ENCODE measurements around the gene SYNRG. TPM values are rescaled to one million over a fixed set of nuclear protein-coding genes. Genes with fewer than 3 reads are reported as not detected.

The SYNRG gene
- total and polyA plus RNA-seq, 2 of the 13 experiments (the other 11 are each of a cell fraction or from before 2014, with no cell fraction given) = 7.3 to 8.7 TPM

DNA sequence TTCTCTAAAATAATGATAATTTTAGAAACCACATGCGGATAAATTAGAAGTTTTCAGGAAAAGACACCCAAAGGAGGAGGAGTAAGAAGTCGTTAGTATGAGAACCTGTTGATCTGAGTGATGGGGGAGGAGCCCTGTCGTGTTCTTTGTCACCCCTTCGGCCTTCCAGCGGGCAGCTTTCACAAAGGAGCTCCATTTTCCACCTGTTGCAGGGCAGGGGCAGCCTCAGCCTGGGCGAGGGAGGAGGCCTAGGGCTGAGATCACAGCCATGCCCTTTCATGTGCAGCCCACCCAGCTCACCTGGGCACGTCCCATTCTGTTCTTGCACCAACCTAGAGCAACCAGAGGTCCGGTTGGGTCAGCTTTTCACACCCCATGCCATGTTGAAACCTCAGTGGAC is 114.2 kb downstream of the SYNRG start:
- Histone ChIP-seq H3K27me3 (ENCODE audit: control insufficient read depth in 1 of 2, insufficient read depth in 2 of 2, low read length in 2 of 2) (no peaks in the 10 kb centered on the region; a peak in 1 of 5 replicates), H3K9me3 (ENCODE audit: low read length) (no peaks in the 10 kb centered on the region), H3K4me1 (ENCODE audit: insufficient read depth, low read length) (peaks cover 66% of the 10 kb centered on the region), H3K4me3 (replicated peaks in 1 of 3; ENCODE audit: insufficient read depth in 1 of 3, low read depth in 2 of 3, low read length in 3 of 3) (peak overlapping the region in 1 of 3 experiments; percentile 17; a peak in 1 of 6 replicates), H3K9ac (ENCODE audit: insufficient read depth, low read depth, low read length) (peak overlapping the region; percentile 47; the same call in 1 of the 2 replicates), H3K4me2 (ENCODE audit: low read depth, low read length) (peak overlapping the region; percentile 57), H4K20me1 (ENCODE audit: insufficient read depth, low read length) (peaks cover 22% of the 10 kb centered on the region; the same call in 1 of the 2 replicates), H3K79me2 (ENCODE audit: insufficient read depth, low read length) (peaks cover 91% of the 10 kb centered on the region), H3K27ac (ENCODE audit: extremely low read length, insufficient read depth, low read length) (peak overlapping the region; percentile 67), H2AFZ (ENCODE audit: low read length) (no peak overlapping the region), H3K36me3 (replicated peaks in 1 of 2; ENCODE audit: control insufficient read depth in 1 of 2, insufficient read depth in 2 of 2, low read length in 2 of 2) (peaks cover 0 to 1% of the 10 kb centered on the region in 2 experiments; a peak in 1 of 5 replicates)
- no peak for FAIRE-seq
- no TSS peak for BruUV-seq (replicated peaks)
- intact Hi-C loops (cut with micrococcal nuclease; ENCODE audit: unreplicated experiment) = no loop called here
- CTCF ChIA-PET (ENCODE audit: low intra/inter-chr PET ratio, low total read pairs) = no interaction called here
- ATAC-seq = no peak; the same call in 2 of the 3 replicates
- in situ Hi-C loops (cut with HindIII; ENCODE audit: extremely low pct_ligation_motif_present, low pct_unique_long_range_greater_than_20kb) = no loop called here
- TF ChIP-seq ZNF773 (CRISPR knock-in tag; IDR thresholded peaks at IDR 0.05; ENCODE audit: borderline replicate concordance) = no peak
- TF ChIP-seq PRPF4 (IDR thresholded peaks at IDR 0.05; ENCODE audit: low read depth, low read length, poor library complexity, severe bottlenecking) = no peak
- no peak for TF ChIP-seq SOX6 (IDR thresholded peaks at IDR 0.05)
- 0 out of 2 replicates have a peak, but pooled peaks have one; percentile 1 for TF ChIP-seq SOX6 (CRISPR knock-in tag; IDR thresholded peaks at IDR 0.05)
- TF ChIP-seq ZNF747 (CRISPR knock-in tag; IDR thresholded peaks at IDR 0.05; ENCODE audit: borderline replicate concordance) = 0 out of 2 replicates have a peak, but pooled peaks have one; percentile 41
- TF ChIP-seq NCOR1 (IDR thresholded peaks at IDR 0.05; ENCODE audit: borderline replicate concordance, low read length) = no peak
- 0 out of 2 replicates have a peak, but pooled peaks have one; percentile 56 for TF ChIP-seq HNRNPL (IDR thresholded peaks at IDR 0.05; ENCODE audit: low read depth, low read length)
- TF ChIP-seq, protein P1, sequence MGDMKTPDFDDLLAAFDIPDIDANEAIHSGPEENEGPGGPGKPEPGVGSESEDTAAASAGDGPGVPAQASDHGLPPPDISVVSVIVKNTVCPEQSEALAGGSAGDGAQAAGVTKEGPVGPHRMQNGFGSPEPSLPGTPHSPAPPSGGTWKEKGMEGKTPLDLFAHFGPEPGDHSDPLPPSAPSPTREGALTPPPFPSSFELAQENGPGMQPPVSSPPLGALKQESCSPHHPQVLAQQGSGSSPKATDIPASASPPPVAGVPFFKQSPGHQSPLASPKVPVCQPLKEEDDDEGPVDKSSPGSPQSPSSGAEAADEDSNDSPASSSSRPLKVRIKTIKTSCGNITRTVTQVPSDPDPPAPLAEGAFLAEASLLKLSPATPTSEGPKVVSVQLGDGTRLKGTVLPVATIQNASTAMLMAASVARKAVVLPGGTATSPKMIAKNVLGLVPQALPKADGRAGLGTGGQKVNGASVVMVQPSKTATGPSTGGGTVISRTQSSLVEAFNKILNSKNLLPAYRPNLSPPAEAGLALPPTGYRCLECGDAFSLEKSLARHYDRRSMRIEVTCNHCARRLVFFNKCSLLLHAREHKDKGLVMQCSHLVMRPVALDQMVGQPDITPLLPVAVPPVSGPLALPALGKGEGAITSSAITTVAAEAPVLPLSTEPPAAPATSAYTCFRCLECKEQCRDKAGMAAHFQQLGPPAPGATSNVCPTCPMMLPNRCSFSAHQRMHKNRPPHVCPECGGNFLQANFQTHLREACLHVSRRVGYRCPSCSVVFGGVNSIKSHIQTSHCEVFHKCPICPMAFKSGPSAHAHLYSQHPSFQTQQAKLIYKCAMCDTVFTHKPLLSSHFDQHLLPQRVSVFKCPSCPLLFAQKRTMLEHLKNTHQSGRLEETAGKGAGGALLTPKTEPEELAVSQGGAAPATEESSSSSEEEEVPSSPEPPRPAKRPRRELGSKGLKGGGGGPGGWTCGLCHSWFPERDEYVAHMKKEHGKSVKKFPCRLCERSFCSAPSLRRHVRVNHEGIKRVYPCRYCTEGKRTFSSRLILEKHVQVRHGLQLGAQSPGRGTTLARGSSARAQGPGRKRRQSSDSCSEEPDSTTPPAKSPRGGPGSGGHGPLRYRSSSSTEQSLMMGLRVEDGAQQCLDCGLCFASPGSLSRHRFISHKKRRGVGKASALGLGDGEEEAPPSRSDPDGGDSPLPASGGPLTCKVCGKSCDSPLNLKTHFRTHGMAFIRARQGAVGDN (CRISPR knock-in tag; IDR thresholded peaks at IDR 0.05) = peak; percentile 58
- 42% methylated on average over 7 of the region's 8 CpGs for WGBS (ENCODE audit: low lambda C conversion rate)
- POLR2A ChIA-PET = interaction anchor here (1.1 kb wide), 1 partner anchor 88 kb away, joined by 3 read pairs; no protein-coding TSS in a partner anchor
- peak; percentile 10 for DNase-seq (ENCODE audit: low spot score)

All from HepG2 (cell line).